Measurements from ENCODE around the gene ADCY4. TPM values are rescaled to one million over a fixed set of nuclear protein-coding genes. Genes with fewer than 3 reads are reported as not detected.

Gene ADCY4
- total and polyA plus RNA-seq, 2 of the 8 experiments (the other 6 are each of a cell fraction or from before 2014, with no cell fraction given) = 0.27 to 0.35 TPM

GRCh38 chr14:24325041-24325530 lies 9.8 kb downstream of the ADCY4 start (continued):
- TF ChIP-seq, protein P1, sequence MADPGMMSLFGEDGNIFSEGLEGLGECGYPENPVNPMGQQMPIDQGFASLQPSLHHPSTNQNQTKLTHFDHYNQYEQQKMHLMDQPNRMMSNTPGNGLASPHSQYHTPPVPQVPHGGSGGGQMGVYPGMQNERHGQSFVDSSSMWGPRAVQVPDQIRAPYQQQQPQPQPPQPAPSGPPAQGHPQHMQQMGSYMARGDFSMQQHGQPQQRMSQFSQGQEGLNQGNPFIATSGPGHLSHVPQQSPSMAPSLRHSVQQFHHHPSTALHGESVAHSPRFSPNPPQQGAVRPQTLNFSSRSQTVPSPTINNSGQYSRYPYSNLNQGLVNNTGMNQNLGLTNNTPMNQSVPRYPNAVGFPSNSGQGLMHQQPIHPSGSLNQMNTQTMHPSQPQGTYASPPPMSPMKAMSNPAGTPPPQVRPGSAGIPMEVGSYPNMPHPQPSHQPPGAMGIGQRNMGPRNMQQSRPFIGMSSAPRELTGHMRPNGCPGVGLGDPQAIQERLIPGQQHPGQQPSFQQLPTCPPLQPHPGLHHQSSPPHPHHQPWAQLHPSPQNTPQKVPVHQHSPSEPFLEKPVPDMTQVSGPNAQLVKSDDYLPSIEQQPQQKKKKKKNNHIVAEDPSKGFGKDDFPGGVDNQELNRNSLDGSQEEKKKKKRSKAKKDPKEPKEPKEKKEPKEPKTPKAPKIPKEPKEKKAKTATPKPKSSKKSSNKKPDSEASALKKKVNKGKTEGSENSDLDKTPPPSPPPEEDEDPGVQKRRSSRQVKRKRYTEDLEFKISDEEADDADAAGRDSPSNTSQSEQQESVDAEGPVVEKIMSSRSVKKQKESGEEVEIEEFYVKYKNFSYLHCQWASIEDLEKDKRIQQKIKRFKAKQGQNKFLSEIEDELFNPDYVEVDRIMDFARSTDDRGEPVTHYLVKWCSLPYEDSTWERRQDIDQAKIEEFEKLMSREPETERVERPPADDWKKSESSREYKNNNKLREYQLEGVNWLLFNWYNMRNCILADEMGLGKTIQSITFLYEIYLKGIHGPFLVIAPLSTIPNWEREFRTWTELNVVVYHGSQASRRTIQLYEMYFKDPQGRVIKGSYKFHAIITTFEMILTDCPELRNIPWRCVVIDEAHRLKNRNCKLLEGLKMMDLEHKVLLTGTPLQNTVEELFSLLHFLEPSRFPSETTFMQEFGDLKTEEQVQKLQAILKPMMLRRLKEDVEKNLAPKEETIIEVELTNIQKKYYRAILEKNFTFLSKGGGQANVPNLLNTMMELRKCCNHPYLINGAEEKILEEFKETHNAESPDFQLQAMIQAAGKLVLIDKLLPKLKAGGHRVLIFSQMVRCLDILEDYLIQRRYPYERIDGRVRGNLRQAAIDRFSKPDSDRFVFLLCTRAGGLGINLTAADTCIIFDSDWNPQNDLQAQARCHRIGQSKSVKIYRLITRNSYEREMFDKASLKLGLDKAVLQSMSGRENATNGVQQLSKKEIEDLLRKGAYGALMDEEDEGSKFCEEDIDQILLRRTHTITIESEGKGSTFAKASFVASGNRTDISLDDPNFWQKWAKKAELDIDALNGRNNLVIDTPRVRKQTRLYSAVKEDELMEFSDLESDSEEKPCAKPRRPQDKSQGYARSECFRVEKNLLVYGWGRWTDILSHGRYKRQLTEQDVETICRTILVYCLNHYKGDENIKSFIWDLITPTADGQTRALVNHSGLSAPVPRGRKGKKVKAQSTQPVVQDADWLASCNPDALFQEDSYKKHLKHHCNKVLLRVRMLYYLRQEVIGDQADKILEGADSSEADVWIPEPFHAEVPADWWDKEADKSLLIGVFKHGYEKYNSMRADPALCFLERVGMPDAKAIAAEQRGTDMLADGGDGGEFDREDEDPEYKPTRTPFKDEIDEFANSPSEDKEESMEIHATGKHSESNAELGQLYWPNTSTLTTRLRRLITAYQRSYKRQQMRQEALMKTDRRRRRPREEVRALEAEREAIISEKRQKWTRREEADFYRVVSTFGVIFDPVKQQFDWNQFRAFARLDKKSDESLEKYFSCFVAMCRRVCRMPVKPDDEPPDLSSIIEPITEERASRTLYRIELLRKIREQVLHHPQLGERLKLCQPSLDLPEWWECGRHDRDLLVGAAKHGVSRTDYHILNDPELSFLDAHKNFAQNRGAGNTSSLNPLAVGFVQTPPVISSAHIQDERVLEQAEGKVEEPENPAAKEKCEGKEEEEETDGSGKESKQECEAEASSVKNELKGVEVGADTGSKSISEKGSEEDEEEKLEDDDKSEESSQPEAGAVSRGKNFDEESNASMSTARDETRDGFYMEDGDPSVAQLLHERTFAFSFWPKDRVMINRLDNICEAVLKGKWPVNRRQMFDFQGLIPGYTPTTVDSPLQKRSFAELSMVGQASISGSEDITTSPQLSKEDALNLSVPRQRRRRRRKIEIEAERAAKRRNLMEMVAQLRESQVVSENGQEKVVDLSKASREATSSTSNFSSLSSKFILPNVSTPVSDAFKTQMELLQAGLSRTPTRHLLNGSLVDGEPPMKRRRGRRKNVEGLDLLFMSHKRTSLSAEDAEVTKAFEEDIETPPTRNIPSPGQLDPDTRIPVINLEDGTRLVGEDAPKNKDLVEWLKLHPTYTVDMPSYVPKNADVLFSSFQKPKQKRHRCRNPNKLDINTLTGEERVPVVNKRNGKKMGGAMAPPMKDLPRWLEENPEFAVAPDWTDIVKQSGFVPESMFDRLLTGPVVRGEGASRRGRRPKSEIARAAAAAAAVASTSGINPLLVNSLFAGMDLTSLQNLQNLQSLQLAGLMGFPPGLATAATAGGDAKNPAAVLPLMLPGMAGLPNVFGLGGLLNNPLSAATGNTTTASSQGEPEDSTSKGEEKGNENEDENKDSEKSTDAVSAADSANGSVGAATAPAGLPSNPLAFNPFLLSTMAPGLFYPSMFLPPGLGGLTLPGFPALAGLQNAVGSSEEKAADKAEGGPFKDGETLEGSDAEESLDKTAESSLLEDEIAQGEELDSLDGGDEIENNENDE (IDR thresholded peaks at IDR 0.05; ENCODE audit: insufficient replicate concordance, low read length) = no peak
